Natural killer cell (primary cell): ENCODE measurements around the gene TMEM145. TPM values are rescaled to one million over a fixed set of nuclear protein-coding genes. Genes with fewer than 3 reads are reported as not detected.

Source experiments
- ATAC-seq, 3 donors: fragments of 150-1000 bp in 2 of 3; fragments of 200-7000 bp in 1 of 3; cut with Tn5 transposase; 1 replicate in 1 of 3; 2 replicates in 2 of 3; pipeline ENCODE4 v1.10.0; 2021; ENCODE audit warnings: mild to moderate bottlenecking in 2 of 3, moderate library complexity in 2 of 3
- DNase-seq, 2 donors: peaks; one replicate each; pipeline versions ENCODE4 v3.0.0 to v3.0.0-alpha.2; 2013 to 2021; ENCODE audit warnings: mixed read lengths in 1 of 2
- H3K27ac ChIP-seq: one replicate; pipeline ENCODE4 v1.5.1; 2013; ENCODE audit warnings: mild to moderate bottlenecking, low read length
- H3K27me3 ChIP-seq: one replicate; pipeline ENCODE4 v1.6.1; 2013; ENCODE audit warnings: low read length; ENCODE audit not compliant: control insufficient read depth, insufficient read depth
- H3K36me3 ChIP-seq: one replicate; pipeline ENCODE4 v1.6.1; 2013; ENCODE audit warnings: low read length; ENCODE audit not compliant: control insufficient read depth, insufficient read depth
- H3K4me1 ChIP-seq: one replicate; pipeline ENCODE4 v1.6.1; 2013; ENCODE audit warnings: low read length; ENCODE audit not compliant: control insufficient read depth, insufficient read depth
- H3K4me3 ChIP-seq: one replicate; pipeline ENCODE4 v1.5.1; 2013; ENCODE audit warnings: low read length
- H3K9me3 ChIP-seq: one replicate; pipeline ENCODE4 v1.6.1; 2013; ENCODE audit warnings: low read length; ENCODE audit not compliant: control insufficient read depth, insufficient read depth
- H3K27ac Mint-ChIP-seq, 2 donors: one replicate each; pipeline ENCODE4 v1.8.0; 2022; ENCODE audit warnings: mild to moderate bottlenecking in 2 of 2, mixed read lengths in 2 of 2, moderate library complexity in 1 of 2
- H3K27me3 Mint-ChIP-seq, 2 donors: one replicate each; pipeline ENCODE4 v1.8.0; 2022; ENCODE audit warnings: low read depth in 2 of 2, mixed read lengths in 2 of 2
- H3K36me3 Mint-ChIP-seq: one replicate; pipeline ENCODE4 v1.8.0; 2022; ENCODE audit warnings: mixed read lengths
- H3K4me1 Mint-ChIP-seq, 2 donors: one replicate each; pipeline ENCODE4 v1.8.0; 2022; ENCODE audit warnings: mixed read lengths in 2 of 2
- H3K4me3 Mint-ChIP-seq: one replicate; pipeline ENCODE4 v1.8.0; 2022; ENCODE audit warnings: mild to moderate bottlenecking, moderate library complexity, mixed read lengths
- H3K9me3 Mint-ChIP-seq, 2 donors: one replicate each; pipeline ENCODE4 v1.8.0; 2022; ENCODE audit warnings: mixed read lengths in 2 of 2
- CTCF ChIP-seq: fragments of 200-600 bp; IDR thresholded peaks from one replicate; pipeline ENCODE4 v1.8.0; 2022; ENCODE audit warnings: antibody characterized with exemption
- WGBS: methylation state at CpG from one replicate; pipeline ENCODE4 v1.1.7; 2013; ENCODE audit warnings: missing lambda C conversion rate; ENCODE audit not compliant: insufficient coverage; 5-methylcytosine and 5-hydroxymethylcytosine counted together
- intact Hi-C: fragments of 100-400 bp; cut with micrococcal nuclease; formaldehyde crosslinking; loops from one replicate; pipeline ENCODE4 v1.14.2; 2022
- total RNA-seq, 4 donors: library from RNA; stranded (reverse); fragments of 120-200 nt in 1 of 4; gene quantifications; one replicate each; pipeline versions ENCODE4 v1.2.3 to v1.2.4, GENCODE V29; 2013 to 2022

The TMEM145 gene
- total RNA-seq, 3 donors from 2014 or later (not counting 1 experiment from before 2014, with no cell fraction given) = not detected

DNA sequence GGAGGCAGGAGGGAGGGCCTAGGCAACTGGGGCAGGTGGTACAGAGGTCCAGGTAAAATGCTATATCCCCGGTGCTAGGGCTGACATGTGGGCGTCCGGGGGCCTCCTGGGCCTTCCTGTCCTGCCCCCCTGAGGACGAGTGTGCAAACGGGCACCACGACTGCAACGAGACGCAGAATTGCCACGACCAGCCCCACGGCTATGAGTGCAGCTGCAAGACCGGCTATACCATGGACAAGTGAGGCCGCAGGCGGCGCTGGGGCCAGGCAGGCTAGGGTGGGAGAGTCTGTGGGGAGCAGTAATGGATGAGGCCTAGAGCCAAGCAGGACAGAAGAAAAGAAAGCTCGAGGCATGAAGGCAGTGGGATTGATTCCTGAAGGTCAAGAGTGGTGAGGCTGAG is 55.7 kb downstream of the TMEM145 start:
- no peak overlapping the region for H3K27ac Mint-ChIP-seq
- intact Hi-C loops = no loop called here
- TF ChIP-seq CTCF = no peak
- H3K27ac ChIP-seq = no peak overlapping the region
- no peak for ATAC-seq
- H3K9me3 Mint-ChIP-seq = no peaks in the 10 kb centered on the region
- no peak overlapping the region for H3K4me3 ChIP-seq
- no peaks in the 10 kb centered on the region for H3K36me3 ChIP-seq
- H3K4me1 Mint-ChIP-seq = no peaks in the 10 kb centered on the region
- DNase-seq = no peak
- H3K4me3 Mint-ChIP-seq = no peak overlapping the region
- H3K9me3 ChIP-seq = no peaks in the 10 kb centered on the region
- 91% methylated on average over 15 of the region's 15 CpGs for WGBS
- H3K36me3 Mint-ChIP-seq = peaks cover 3% of the 10 kb centered on the region
- H3K27me3 Mint-ChIP-seq = no peaks in the 10 kb centered on the region
- no peaks in the 10 kb centered on the region for H3K27me3 ChIP-seq
- H3K4me1 ChIP-seq = peaks cover 16% of the 10 kb centered on the region

- intact Hi-C loops = no loop called here
- Mint-ChIP-seq H3K9me3 (no peaks in the 10 kb centered on the region), H3K4me1 (no peaks in the 10 kb centered on the region), H3K4me3 (no peak overlapping the region), H3K27ac (no peak overlapping the region), H3K36me3 (no peaks in the 10 kb centered on the region), H3K27me3 (no peaks in the 10 kb centered on the region)
- ATAC-seq (no peak), DNase-seq (no peak)
- Histone ChIP-seq H3K36me3 (no peaks in the 10 kb centered on the region), H3K27ac (no peak overlapping the region), H3K9me3 (no peaks in the 10 kb centered on the region), H3K4me3 (no peak overlapping the region), H3K27me3 (no peaks in the 10 kb centered on the region), H3K4me1 (peaks cover 8% of the 10 kb centered on the region)
- WGBS = 96% methylated on average over 27 of the region's 27 CpGs
- TF ChIP-seq CTCF = no peak
Measured at GRCh38 chr19:42369433-42370067, 56.4 kb downstream of the TMEM145 start.

DNA sequence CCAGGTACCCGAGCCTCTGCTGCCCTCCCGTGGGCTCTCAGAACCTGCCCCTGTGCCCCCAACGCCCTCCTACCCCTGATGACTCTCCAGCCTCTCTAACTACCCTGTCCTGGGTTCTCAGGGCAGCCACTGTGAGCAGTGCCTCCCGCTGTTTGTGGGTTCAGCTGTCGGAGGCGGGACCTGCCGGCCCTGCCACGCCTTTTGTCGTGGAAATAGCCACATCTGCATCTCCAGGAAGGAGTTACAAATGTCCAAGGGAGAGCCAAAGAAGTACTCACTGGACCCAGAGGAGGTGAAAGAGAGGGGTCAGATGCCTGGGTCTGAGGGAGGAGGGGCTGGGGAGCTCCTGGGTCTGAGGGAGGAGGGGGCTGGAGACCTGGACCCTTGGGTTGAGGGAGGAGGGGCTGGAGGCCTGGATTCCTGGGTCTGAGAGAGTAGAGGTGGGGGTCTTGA is 57.0 kb downstream of the TMEM145 start:
- H3K36me3 Mint-ChIP-seq = no peaks in the 10 kb centered on the region
- H3K4me1 Mint-ChIP-seq = no peaks in the 10 kb centered on the region
- H3K4me3 Mint-ChIP-seq = no peak overlapping the region
- Histone ChIP-seq H3K27ac (no peak overlapping the region), H3K36me3 (no peaks in the 10 kb centered on the region), H3K9me3 (no peaks in the 10 kb centered on the region), H3K4me1 (peaks cover 8% of the 10 kb centered on the region), H3K4me3 (no peak overlapping the region), H3K27me3 (no peaks in the 10 kb centered on the region)
- DNase-seq (no peak), ATAC-seq (no peak)
- no peaks in the 10 kb centered on the region for H3K27me3 Mint-ChIP-seq
- no peak for TF ChIP-seq CTCF
- intact Hi-C loops = no loop called here
- WGBS = 87% methylated on average over 9 of the region's 9 CpGs
- H3K27ac Mint-ChIP-seq = no peak overlapping the region
- no peaks in the 10 kb centered on the region for H3K9me3 Mint-ChIP-seq

- no peak overlapping the region for H3K4me3 Mint-ChIP-seq
- Histone ChIP-seq H3K4me3 (no peak overlapping the region), H3K9me3 (no peaks in the 10 kb centered on the region), H3K36me3 (no peaks in the 10 kb centered on the region), H3K27ac (no peak overlapping the region), H3K4me1 (peaks cover 8% of the 10 kb centered on the region), H3K27me3 (no peaks in the 10 kb centered on the region)
- H3K9me3 Mint-ChIP-seq = no peaks in the 10 kb centered on the region
- no peak overlapping the region for H3K27ac Mint-ChIP-seq
- DNase-seq (no peak), ATAC-seq (no peak)
- H3K36me3 Mint-ChIP-seq = no peaks in the 10 kb centered on the region
- no peaks in the 10 kb centered on the region for H3K4me1 Mint-ChIP-seq
- WGBS = 91% methylated on average over 8 of the region's 12 CpGs
- H3K27me3 Mint-ChIP-seq = no peaks in the 10 kb centered on the region
- TF ChIP-seq CTCF = no peak
- intact Hi-C loops = no loop called here
Measured at GRCh38 chr19:42370626-42371175, 57.6 kb downstream of the TMEM145 start.
